H1 (cell line): ENCODE data around the gene SLC22A23. TPM values are rescaled to one million over a fixed set of nuclear protein-coding genes. Genes with fewer than 3 reads are reported as not detected.

Source experiments
- CTCF ChIA-PET: fragments of 300-600 bp; sonication (Branson Sonifier 250); formaldehyde crosslinking; loops from one replicate; lab custom pipeline; 2021; ENCODE audit not compliant: partially characterized antibody; lab: Charles Lee
- POLR2A ChIA-PET: fragments of 300-600 bp; sonication (Branson Sonifier 250); formaldehyde crosslinking; loops from one replicate; lab custom pipeline; 2021; ENCODE audit warnings: inconsistent platforms; ENCODE audit not compliant: partially characterized antibody; lab: Charles Lee
- DNase-seq, 2 experiments: peaks; one replicate each; pipeline versions ENCODE4 v3.0.0 to v3.0.0-alpha.2; 2010 to 2022; ENCODE audit warnings: low spot score in 2 of 2, low read depth in 1 of 2, mixed read lengths in 1 of 2
- FAIRE-seq: peaks from 2 replicates; lab custom pipeline; 2011; peaks lifted over from hg19 to GRCh38; lab: Jason Lieb, UNC
- H2AFZ ChIP-seq: 2 replicates; pipeline ENCODE4 v1.8.1; 2012; ENCODE audit warnings: low read length, inconsistent platforms
- H2AK5ac ChIP-seq: 2 replicates; pipeline ENCODE4 v1.6.1; 2013; ENCODE audit warnings: low read depth, low read length
- H2BK120ac ChIP-seq: replicated peaks from 2 replicates; pipeline ENCODE3; 2013; ENCODE audit warnings: low read depth, low read length, inconsistent platforms
- H2BK12ac ChIP-seq: 2 replicates; pipeline ENCODE4 v1.6.1; 2013; ENCODE audit warnings: low read depth, low read length
- H2BK15ac ChIP-seq: 2 replicates; pipeline ENCODE4 v1.6.1; 2013; ENCODE audit warnings: low read length
- H2BK20ac ChIP-seq: 2 replicates; pipeline ENCODE4 v1.6.1; 2013; ENCODE audit warnings: low read length
- H2BK5ac ChIP-seq: 2 replicates; pipeline ENCODE4 v1.6.1; 2013; ENCODE audit warnings: low read depth, low read length
- H3K14ac ChIP-seq: 2 replicates; pipeline ENCODE4 v1.6.1; 2013; ENCODE audit warnings: inconsistent platforms; ENCODE audit not compliant: insufficient read length
- H3K18ac ChIP-seq: 2 replicates; pipeline ENCODE4 v1.6.1; 2013; ENCODE audit warnings: low read length; ENCODE audit errors: extremely low read depth
- H3K23ac ChIP-seq: 2 replicates; pipeline ENCODE4 v1.6.1; 2013; ENCODE audit warnings: inconsistent platforms; ENCODE audit not compliant: insufficient read length
- H3K23me2 ChIP-seq: 2 replicates; pipeline ENCODE4 v1.6.1; 2013; ENCODE audit warnings: low read depth, low read length
- H3K27ac ChIP-seq: 2 replicates; pipeline ENCODE4 v1.6.1; 2011; ENCODE audit warnings: low read depth, low read length, inconsistent platforms
- H3K27me3 ChIP-seq, 4 experiments: replicated peaks in 1 of 4; 1 replicate in 1 of 4; 2 replicates in 3 of 4; pipeline versions ENCODE4 v1.6.1 to v1.8.1; 2011 to 2013; ENCODE audit warnings: low read length in 3 of 4, mild to moderate bottlenecking in 3 of 4, inconsistent platforms in 2 of 4, mixed read lengths in 2 of 4, moderate library complexity in 1 of 4; ENCODE audit not compliant: control insufficient read depth in 3 of 4, insufficient read depth in 3 of 4; ENCODE audit errors: extremely low read depth in 1 of 4
- H3K36me3 ChIP-seq, 4 experiments: 2 replicates each; pipeline versions ENCODE4 v1.6.1 to v1.8.1; 2011 to 2013; ENCODE audit warnings: mild to moderate bottlenecking in 4 of 4, low read length in 3 of 4, moderate library complexity in 2 of 4, control low read depth in 1 of 4, inconsistent platforms in 1 of 4; ENCODE audit not compliant: insufficient read depth in 4 of 4, control insufficient read depth in 2 of 4
- H3K4ac ChIP-seq: replicated peaks from 2 replicates; pipeline ENCODE3; 2013; ENCODE audit warnings: low read length, low read depth, mixed read lengths, inconsistent platforms; ENCODE audit not compliant: insufficient read length
- H3K4me1 ChIP-seq, 4 experiments: replicated peaks in 1 of 4; 1 replicate in 1 of 4; 2 replicates in 3 of 4; pipeline versions ENCODE4 v1.6.1 to v1.8.1; 2011 to 2013; ENCODE audit warnings: low read length in 3 of 4, inconsistent platforms in 2 of 4, mixed read lengths in 1 of 4; ENCODE audit not compliant: insufficient read depth in 4 of 4, control insufficient read depth in 3 of 4
- H3K4me2 ChIP-seq, 2 experiments: 2 replicates each; pipeline versions ENCODE4 v1.6.1 to v1.8.1; 2011 to 2013; ENCODE audit warnings: low read depth in 2 of 2, low read length in 2 of 2, control low read depth in 1 of 2, inconsistent platforms in 1 of 2, mild to moderate bottlenecking in 1 of 2; ENCODE audit not compliant: insufficient read depth in 1 of 2
- H3K4me3 ChIP-seq, 4 experiments: fragments of 200-600, 300-600 bp in 1 of 4; sonication (generic), shearing (Covaris generic), sonication (Bioruptor Twin) in 1 of 4; 2 replicates each; pipeline versions ENCODE4 v1.5.1 to v1.8.1; 2011 to 2016; ENCODE audit warnings: low read length in 4 of 4, low read depth in 3 of 4, control low read depth in 2 of 4, inconsistent platforms in 2 of 4, mild to moderate bottlenecking in 2 of 4, mixed read lengths in 1 of 4, moderate library complexity in 1 of 4; ENCODE audit not compliant: insufficient read depth in 2 of 4; ENCODE audit errors: extremely low read depth in 1 of 4
- H3K56ac ChIP-seq: replicated peaks from 2 replicates; pipeline ENCODE3; 2013; ENCODE audit warnings: low read depth, mild to moderate bottlenecking, mixed read lengths, low read length, inconsistent platforms; ENCODE audit not compliant: insufficient read length
- H3K79me1 ChIP-seq: 2 replicates; pipeline ENCODE4 v1.6.1; 2013; ENCODE audit warnings: low read depth, low read length, control low read depth
- H3K79me2 ChIP-seq, 2 experiments: 2 replicates each; pipeline versions ENCODE4 v1.6.1 to v1.8.1; 2012 to 2013; ENCODE audit warnings: low read length in 2 of 2, mild to moderate bottlenecking in 2 of 2, inconsistent platforms in 1 of 2; ENCODE audit not compliant: insufficient read depth in 2 of 2, control insufficient read depth in 1 of 2
- H3K9ac ChIP-seq, 4 experiments: replicated peaks in 1 of 4; 1 replicate in 1 of 4; 2 replicates in 3 of 4; pipeline versions ENCODE4 v1.6.1 to v1.8.1; 2011 to 2013; ENCODE audit warnings: low read depth in 3 of 4, low read length in 3 of 4, control low read depth in 2 of 4, mild to moderate bottlenecking in 2 of 4, moderate library complexity in 2 of 4, inconsistent platforms in 1 of 4; ENCODE audit errors: extremely low read depth in 1 of 4
- H3K9me3 ChIP-seq, 2 experiments: 2 replicates each; pipeline versions ENCODE4 v1.6.1 to v1.8.1; 2012 to 2013; ENCODE audit warnings: mild to moderate bottlenecking in 2 of 2, moderate library complexity in 2 of 2, control low read depth in 1 of 2, inconsistent platforms in 1 of 2, low read depth in 1 of 2, low read length in 1 of 2, mixed read lengths in 1 of 2; ENCODE audit not compliant: insufficient read depth in 2 of 2
- H4K20me1 ChIP-seq, 2 experiments: replicated peaks in 1 of 2; 2 replicates each; pipeline versions ENCODE3 to v1.8.1; 2011 to 2013; ENCODE audit warnings: inconsistent platforms in 2 of 2, low read length in 2 of 2, mild to moderate bottlenecking in 1 of 2; ENCODE audit not compliant: insufficient read depth in 2 of 2, control insufficient read depth in 1 of 2
- H4K5ac ChIP-seq: 2 replicates; pipeline ENCODE4 v1.6.1; 2013; ENCODE audit warnings: low read length, low read depth, mixed read lengths, inconsistent platforms; ENCODE audit not compliant: insufficient read length
- H4K8ac ChIP-seq: 2 replicates; pipeline ENCODE4 v1.8.0; 2013; ENCODE audit warnings: mild to moderate bottlenecking, moderate library complexity, low read length, inconsistent platforms; ENCODE audit not compliant: insufficient read depth; ENCODE audit errors: extremely low read depth
- H4K91ac ChIP-seq: replicated peaks from 2 replicates; pipeline ENCODE3; 2013; ENCODE audit warnings: low read length, mixed read lengths, inconsistent platforms; ENCODE audit not compliant: insufficient read length
- GABPA ChIP-seq: IDR thresholded peaks from 2 replicates; pipeline ENCODE4 v1.6.1; 2011; ENCODE audit warnings: mild to moderate bottlenecking, low read length, moderate library complexity, borderline replicate concordance; ENCODE audit not compliant: insufficient read depth
- HDAC6 ChIP-seq: IDR thresholded peaks from one replicate; pipeline ENCODE4 v1.7.1; 2012; ENCODE audit warnings: low read depth, mild to moderate bottlenecking, inconsistent platforms, low read length, moderate library complexity
- KDM5A ChIP-seq: fragments of 200-600 bp; IDR thresholded peaks from 2 replicates; pipeline ENCODE4 v1.7.1; 2012; ENCODE audit warnings: mild to moderate bottlenecking, low read length, inconsistent platforms, mixed read lengths
- NANOG ChIP-seq: IDR thresholded peaks from 2 replicates; pipeline ENCODE4 v1.6.1; 2011; ENCODE audit warnings: low read length, low read depth, mild to moderate bottlenecking, inconsistent platforms; ENCODE audit not compliant: insufficient read depth, poor library complexity, severe bottlenecking
- RAD21 ChIP-seq, 2 experiments: IDR thresholded peaks in 1 of 2; conservative IDR thresholded peaks in 1 of 2; 2 replicates each; pipeline ENCODE4 v1.6.1; 2011; ENCODE audit warnings: low read depth in 2 of 2, low read length in 2 of 2, improper control_type of control experiment in 1 of 2, inconsistent platforms in 1 of 2, mild to moderate bottlenecking in 1 of 2, moderate library complexity in 1 of 2
- RFX5 ChIP-seq: IDR thresholded peaks from 2 replicates; pipeline ENCODE4 v1.6.1; 2011; ENCODE audit warnings: low read depth, low read length, improper control_type of control experiment, borderline replicate concordance
- SUZ12 ChIP-seq: fragments of 200-600 bp; sonication (generic); IDR thresholded peaks from 2 replicates; pipeline ENCODE4 v1.6.1; 2012; ENCODE audit warnings: mild to moderate bottlenecking, inconsistent platforms, low read length, moderate library complexity, mixed read lengths
- YY1 ChIP-seq: IDR thresholded peaks from 2 replicates; pipeline ENCODE4 v1.6.1; 2011; ENCODE audit warnings: low read depth, mild to moderate bottlenecking, low read length
- WGBS, 2 experiments: shearing (Covaris generic) in 1 of 2; methylation state at CpG; one replicate each; pipeline versions ENCODE4 v1.1.6 to v1.1.7; 2013 to 2015; ENCODE audit warnings: low lambda C conversion rate in 2 of 2, mixed read lengths in 2 of 2, inconsistent platforms in 1 of 2, low coverage in 1 of 2, missing lambda C conversion rate in 1 of 2; ENCODE audit not compliant: insufficient replicate concordance in 2 of 2, insufficient coverage in 1 of 2, insufficient read length in 1 of 2; ENCODE audit errors: extremely low coverage in 1 of 2, missing lambda C conversion rate in 1 of 2; 5-methylcytosine and 5-hydroxymethylcytosine counted together
- polyA plus RNA-seq, 7 experiments: library from polyadenylated mRNA; depleted of rRNA in 3 of 7; stranded (reverse) in 5 of 7; unstranded in 2 of 7; fragments of >200 nt in 5 of 7; fragments of 200-250 nt in 2 of 7; gene quantifications; 1 replicate in 5 of 7; 2 replicates in 1 of 7; 4 replicates in 1 of 7; pipeline versions ENCODE4 v1.2.1 to v1.2.3, GENCODE V29; 2011 to 2013; ENCODE audit warnings: missing spikeins in 2 of 7, mixed read lengths in 2 of 7
- total RNA-seq: library from RNA; stranded (reverse); fragmentation: NEBNext Ultra II Directional; extraction: Animal tissue kit (Norgen Biotek cat#: 25700); gene quantifications from 2 replicates; pipeline ENCODE4 v1.2.1, GENCODE V29; 2021
- TF ChIP-seq, protein P1 (sequence below), 3 experiments: IDR thresholded peaks; 1 replicate in 2 of 3; 2 replicates in 1 of 3; pipeline versions ENCODE4 v1.5.1 to v1.6.1; 2011; ENCODE audit warnings: low read length in 3 of 3, mild to moderate bottlenecking in 3 of 3, inconsistent platforms in 2 of 3, low read depth in 1 of 3, moderate library complexity in 1 of 3; ENCODE audit not compliant: insufficient read depth in 1 of 3; ENCODE audit errors: control extremely low read depth in 1 of 3

The SLC22A23 gene
- total and polyA plus RNA-seq, 2 of the 8 experiments (the other 6 are each of a cell fraction or from before 2014, with no cell fraction given) = 9.9 to 38.4 TPM

DNA sequence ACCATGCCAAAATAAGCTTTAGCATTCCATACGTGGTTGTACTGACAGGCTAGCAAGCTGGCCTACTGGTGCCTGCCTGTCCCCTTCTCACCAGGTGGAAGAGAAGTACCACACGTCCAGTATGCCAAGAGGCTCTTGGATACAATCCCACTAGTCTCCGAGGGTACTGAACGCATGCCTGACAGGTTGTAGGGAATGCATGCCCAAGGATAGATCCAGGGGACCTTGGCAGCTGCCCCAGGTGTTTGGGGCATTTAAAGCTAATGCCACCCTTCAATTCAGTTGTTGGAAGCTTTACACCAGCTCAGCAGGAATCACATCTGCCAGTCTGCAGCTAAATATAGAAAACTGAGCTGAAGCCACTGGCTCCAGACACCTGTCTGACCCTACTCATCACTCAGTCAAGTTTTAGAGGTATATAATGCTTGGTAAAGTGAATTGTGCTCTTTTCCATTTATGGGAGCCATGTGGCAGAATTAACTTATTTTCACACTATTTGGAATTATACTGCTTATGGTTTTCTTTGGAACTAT lies 234.3 kb downstream of the SLC22A23 start:
- H3K18ac ChIP-seq = no peak overlapping the region
- TF ChIP-seq RFX5 = no peak
- TF ChIP-seq, protein P1, sequence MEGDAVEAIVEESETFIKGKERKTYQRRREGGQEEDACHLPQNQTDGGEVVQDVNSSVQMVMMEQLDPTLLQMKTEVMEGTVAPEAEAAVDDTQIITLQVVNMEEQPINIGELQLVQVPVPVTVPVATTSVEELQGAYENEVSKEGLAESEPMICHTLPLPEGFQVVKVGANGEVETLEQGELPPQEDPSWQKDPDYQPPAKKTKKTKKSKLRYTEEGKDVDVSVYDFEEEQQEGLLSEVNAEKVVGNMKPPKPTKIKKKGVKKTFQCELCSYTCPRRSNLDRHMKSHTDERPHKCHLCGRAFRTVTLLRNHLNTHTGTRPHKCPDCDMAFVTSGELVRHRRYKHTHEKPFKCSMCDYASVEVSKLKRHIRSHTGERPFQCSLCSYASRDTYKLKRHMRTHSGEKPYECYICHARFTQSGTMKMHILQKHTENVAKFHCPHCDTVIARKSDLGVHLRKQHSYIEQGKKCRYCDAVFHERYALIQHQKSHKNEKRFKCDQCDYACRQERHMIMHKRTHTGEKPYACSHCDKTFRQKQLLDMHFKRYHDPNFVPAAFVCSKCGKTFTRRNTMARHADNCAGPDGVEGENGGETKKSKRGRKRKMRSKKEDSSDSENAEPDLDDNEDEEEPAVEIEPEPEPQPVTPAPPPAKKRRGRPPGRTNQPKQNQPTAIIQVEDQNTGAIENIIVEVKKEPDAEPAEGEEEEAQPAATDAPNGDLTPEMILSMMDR (IDR thresholded peaks at IDR 0.05; ENCODE audit: control extremely low read depth in 1 of 3, insufficient read depth in 1 of 3, low read depth in 1 of 3, low read length in 3 of 3) = no peak
- TF ChIP-seq KDM5A = no peak
- no peak for TF ChIP-seq NANOG
- no peak for TF ChIP-seq RAD21 (IDR thresholded peaks at IDR 0.05 in 1 of 2, conservative IDR thresholded peaks at IDR 0.05 in 1 of 2; ENCODE audit: low read depth in 2 of 2, low read length in 2 of 2)
- TF ChIP-seq SUZ12 = no peak
- no peak for TF ChIP-seq YY1
- no peak for TF ChIP-seq HDAC6
- TF ChIP-seq GABPA = no peak
- peaks cover 15 to 19% of the 10 kb centered on the region in 2 experiments for H3K79me2 ChIP-seq
- CTCF ChIA-PET = interaction anchor here (1.1 to 1.7 kb wide), 5 partner anchors 9 to 59 kb away, joined by 3 to 5 read pairs (median 4); no protein-coding TSS in a partner anchor
- 89% methylated on average over 4 of the region's 4 CpGs; no CpG with 5 or more reads in 1 of the 2 experiments for WGBS, 2 experiments
- FAIRE-seq (no peak), DNase-seq (no peak)
- POLR2A ChIA-PET = interaction anchor here (0.7 to 1.8 kb wide), 11 partner anchors 8 to 68 kb away, joined by 3 to 8 read pairs (median 3); partner anchors contain the start of genes PSMG4 and TUBB2A
- peaks cover 5% of the 10 kb centered on the region; the same call in 1 of the 2 replicates for H3K79me1 ChIP-seq
- no peak overlapping the region for H2BK15ac ChIP-seq
- H2BK5ac ChIP-seq = no peak overlapping the region
- peaks cover 5 to 7% (median 5%) of the 10 kb centered on the region in 4 experiments; a peak in 6 of 7 replicates for H3K4me1 ChIP-seq
- no peak overlapping the region for H3K4ac ChIP-seq
- no peak overlapping the region for H3K56ac ChIP-seq
- peaks cover 15 to 21% of the 10 kb centered on the region in 2 experiments for H4K20me1 ChIP-seq
- no peak overlapping the region for H2AK5ac ChIP-seq
- no peak overlapping the region for H2AFZ ChIP-seq
- H4K8ac ChIP-seq = no peak overlapping the region
- no peak overlapping the region for H2BK120ac ChIP-seq
- H2BK20ac ChIP-seq = no peak overlapping the region
- H3K23me2 ChIP-seq = peaks cover 15% of the 10 kb centered on the region
- no peak overlapping the region for H3K23ac ChIP-seq
- no peaks in the 10 kb centered on the region for H3K9me3 ChIP-seq
- H4K91ac ChIP-seq = no peak overlapping the region
- H3K27ac ChIP-seq = no peak overlapping the region
- no peaks in the 10 kb centered on the region for H3K27me3 ChIP-seq
- peaks cover 4 to 24% (median 10%) of the 10 kb centered on the region in 4 experiments for H3K36me3 ChIP-seq
- H3K9ac ChIP-seq = no peak overlapping the region
- no peak overlapping the region for H3K4me3 ChIP-seq
- no peak overlapping the region for H4K5ac ChIP-seq
- H2BK12ac ChIP-seq = no peak overlapping the region
- no peak overlapping the region for H3K14ac ChIP-seq
- H3K4me2 ChIP-seq = no peak overlapping the region
